Activated naive CD8-positive, alpha-beta T cell treated with anti-CD3 and anti-CD28 coated beads, Interleukin-2, amount 10 ng/mL, durations not matched to agents 7 days and 5 days (primary cell): ENCODE measurements around the gene ARHGAP12. TPM values are rescaled to one million over a fixed set of nuclear protein-coding genes. Genes with fewer than 3 reads are reported as not detected.
A peak's percentile ranks its signal among the peaks of the same experiment; 100 is the strongest.
"Not testable (repeated sequence)": the region's sequence is repeated elsewhere in the genome, so short reads cannot be mapped to it uniquely, and the experiment has no call there.

Source experiments
- ATAC-seq: fragments of 150-1000 bp; cut with Tn5 transposase; one replicate; pipeline ENCODE4 v1.10.0; 2021; ENCODE audit warnings: low read depth, moderate library complexity
- POLR2A ChIA-PET: fragments of 350-600 bp; sonication (Branson Sonifier 250); formaldehyde crosslinking; loops from one replicate; lab custom pipeline; 2021; ENCODE audit warnings: antibody characterized with exemption; lab: Charles Lee
- DNase-seq: peaks from one replicate; pipeline ENCODE4 v3.0.0; 2021
- H3K27ac Mint-ChIP-seq: one replicate; pipeline ENCODE4 v1.8.0; 2022; ENCODE audit warnings: mild to moderate bottlenecking, mixed read lengths
- H3K27me3 Mint-ChIP-seq: one replicate; pipeline ENCODE4 v1.8.0; 2022; ENCODE audit warnings: mild to moderate bottlenecking, moderate library complexity, mixed read lengths
- H3K36me3 Mint-ChIP-seq: one replicate; pipeline ENCODE4 v1.8.0; 2021; ENCODE audit warnings: mild to moderate bottlenecking, mixed read lengths
- H3K4me1 Mint-ChIP-seq: one replicate; pipeline ENCODE4 v1.8.0; 2021; ENCODE audit warnings: mixed read lengths
- H3K4me3 Mint-ChIP-seq: one replicate; pipeline ENCODE4 v1.8.0; 2022; ENCODE audit warnings: mild to moderate bottlenecking, moderate library complexity, mixed read lengths
- H3K9me3 Mint-ChIP-seq: one replicate; pipeline ENCODE4 v1.8.0; 2021; ENCODE audit warnings: mixed read lengths
- total RNA-seq, 2 experiments: library from RNA; stranded (reverse); gene quantifications; one replicate each; pipeline ENCODE4 v1.2.3, GENCODE V29; 2021

ARHGAP12 gene, protein sequence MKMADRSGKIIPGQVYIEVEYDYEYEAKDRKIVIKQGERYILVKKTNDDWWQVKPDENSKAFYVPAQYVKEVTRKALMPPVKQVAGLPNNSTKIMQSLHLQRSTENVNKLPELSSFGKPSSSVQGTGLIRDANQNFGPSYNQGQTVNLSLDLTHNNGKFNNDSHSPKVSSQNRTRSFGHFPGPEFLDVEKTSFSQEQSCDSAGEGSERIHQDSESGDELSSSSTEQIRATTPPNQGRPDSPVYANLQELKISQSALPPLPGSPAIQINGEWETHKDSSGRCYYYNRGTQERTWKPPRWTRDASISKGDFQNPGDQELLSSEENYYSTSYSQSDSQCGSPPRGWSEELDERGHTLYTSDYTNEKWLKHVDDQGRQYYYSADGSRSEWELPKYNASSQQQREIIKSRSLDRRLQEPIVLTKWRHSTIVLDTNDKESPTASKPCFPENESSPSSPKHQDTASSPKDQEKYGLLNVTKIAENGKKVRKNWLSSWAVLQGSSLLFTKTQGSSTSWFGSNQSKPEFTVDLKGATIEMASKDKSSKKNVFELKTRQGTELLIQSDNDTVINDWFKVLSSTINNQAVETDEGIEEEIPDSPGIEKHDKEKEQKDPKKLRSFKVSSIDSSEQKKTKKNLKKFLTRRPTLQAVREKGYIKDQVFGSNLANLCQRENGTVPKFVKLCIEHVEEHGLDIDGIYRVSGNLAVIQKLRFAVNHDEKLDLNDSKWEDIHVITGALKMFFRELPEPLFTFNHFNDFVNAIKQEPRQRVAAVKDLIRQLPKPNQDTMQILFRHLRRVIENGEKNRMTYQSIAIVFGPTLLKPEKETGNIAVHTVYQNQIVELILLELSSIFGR
- 10 to 100 TPM; 15.0 to 15.9 TPM for total RNA-seq

DNA sequence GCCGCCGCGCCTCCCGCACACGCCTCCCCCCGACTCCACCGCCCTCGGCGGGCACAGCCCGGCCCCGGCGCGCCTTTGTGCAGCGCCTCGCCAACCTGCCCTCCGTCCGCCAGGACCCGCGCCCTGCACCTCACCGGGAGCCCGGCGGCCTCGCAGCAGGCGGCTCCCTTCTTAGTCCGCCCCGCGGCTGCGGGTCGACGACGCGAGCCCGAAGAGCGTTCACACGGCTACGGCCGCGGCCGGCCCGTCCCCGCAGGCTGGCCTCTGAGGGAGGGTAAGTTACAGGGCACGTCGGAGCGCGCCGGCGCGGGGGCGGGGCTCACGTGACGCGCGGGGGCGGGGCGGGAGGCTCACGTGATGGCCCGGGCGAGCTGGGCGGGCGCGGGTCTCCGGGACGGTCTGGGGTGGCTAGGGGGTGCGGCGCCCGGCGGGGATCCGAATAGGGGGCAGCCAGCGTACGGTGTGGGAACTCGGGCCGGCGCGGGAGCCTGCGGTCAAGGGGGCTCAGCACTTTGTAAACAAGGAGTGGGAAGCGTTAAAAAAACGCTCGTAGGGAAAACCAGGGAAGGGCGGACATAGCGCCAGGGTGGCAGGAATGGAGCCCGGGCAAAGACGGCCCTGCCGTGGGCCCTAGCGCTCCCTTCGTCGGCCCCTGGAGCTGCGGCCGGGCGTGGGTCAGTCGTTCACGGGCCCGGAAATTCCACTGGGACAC, at the start of gene ARHGAP12:
Gene ARHGAP12, minus strand, starts transcription at position 283 of the 712 bp plus-strand sequence. CDS start 19,976 bp downstream, outside the sequence.
- Mint-ChIP-seq H3K9me3 (no peaks in the 10 kb centered on the region), H3K36me3 (no peaks in the 10 kb centered on the region), H3K4me3 (peak within 1 kb of the TSS; percentile 91), H3K27me3 (peaks cover 8% of the 10 kb centered on the region), H3K27ac (peak within 1 kb of the TSS; percentile 84), H3K4me1 (peaks cover 44% of the 10 kb centered on the region)
- ATAC-seq (peak; percentile 66), DNase-seq (peak; percentile 90)
- POLR2A ChIA-PET: interaction anchor here (2.1 kb wide), 1 partner anchor 66 kb away, joined by 6 read pairs; no protein-coding TSS in a partner anchor

- Mint-ChIP-seq H3K27ac (no peak overlapping the region), H3K4me1 (peaks cover 28% of the 10 kb centered on the region), H3K9me3 (peaks cover 5% of the 10 kb centered on the region), H3K4me3 (peak overlapping the region; percentile 59), H3K36me3 (peaks cover 2% of the 10 kb centered on the region), H3K27me3 (peaks cover 2% of the 10 kb centered on the region)
- DNase-seq (no peak), ATAC-seq (no peak)
- POLR2A ChIA-PET: no interaction called here
Observed at GRCh38 chr10:31978156-31978483, 49.5 kb upstream of the ARHGAP12 start.

- Mint-ChIP-seq H3K4me3 (peak overlapping the region; percentile 59), H3K27ac (no peak overlapping the region)
- POLR2A ChIA-PET: no interaction called here
Observed at GRCh38 chr10:31977440-31978155, 49.0 kb upstream of the ARHGAP12 start.

DNA sequence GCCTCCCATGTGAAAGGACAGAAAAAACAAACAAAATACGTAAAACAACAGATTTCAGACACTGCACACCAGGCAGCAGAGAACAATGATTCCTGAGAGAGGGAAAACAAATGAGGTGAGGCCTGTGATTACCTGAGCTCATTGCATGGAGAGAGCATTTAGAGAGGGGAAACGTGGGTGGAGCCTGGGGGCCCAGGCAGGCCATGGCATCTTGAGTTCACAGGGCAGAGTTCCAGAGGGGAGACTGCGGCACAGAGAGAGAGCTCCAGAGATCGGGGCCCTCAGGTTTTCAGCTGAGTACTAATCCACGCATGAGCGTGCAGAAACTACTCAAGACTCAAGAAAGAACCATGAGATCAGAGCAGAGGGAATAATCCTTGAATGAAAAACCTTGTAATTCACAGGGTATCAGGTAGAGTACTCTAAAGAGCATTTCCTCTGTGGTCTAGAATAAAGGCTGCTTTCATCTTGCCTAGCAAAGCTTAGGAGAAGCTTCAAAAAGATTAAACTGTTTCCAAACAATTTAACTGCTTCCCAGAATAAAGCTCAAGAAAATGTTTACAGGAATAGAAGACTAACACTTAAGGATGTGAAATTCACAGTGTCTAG, 46.6 kb upstream of the ARHGAP12 start:
- peak overlapping the region; percentile 39 for H3K27ac Mint-ChIP-seq

More at GRCh38 chr10:31977440-31978155, 49.0 kb upstream of the ARHGAP12 start:
- ATAC-seq: peak; percentile 59
- peaks cover 2% of the 10 kb centered on the region for H3K36me3 Mint-ChIP-seq
- H3K9me3 Mint-ChIP-seq: peaks cover 5% of the 10 kb centered on the region
- H3K27me3 Mint-ChIP-seq: peaks cover 2% of the 10 kb centered on the region
- no peak for DNase-seq
- H3K4me1 Mint-ChIP-seq: peaks cover 28% of the 10 kb centered on the region

GRCh38 chr10:31974434-31975124, 45.9 kb upstream of the ARHGAP12 start:
- POLR2A ChIA-PET: no interaction called here
- Mint-ChIP-seq H3K36me3 (peaks cover 2% of the 10 kb centered on the region), H3K4me3 (no peak overlapping the region), H3K4me1 (peaks cover 28% of the 10 kb centered on the region), H3K27me3 (peaks cover 1% of the 10 kb centered on the region), H3K27ac (no peak overlapping the region), H3K9me3 (no peaks in the 10 kb centered on the region)
- ATAC-seq (no peak), DNase-seq (no peak)

More for the DNA sequence above, 46.6 kb upstream of the ARHGAP12 start:
- Mint-ChIP-seq H3K9me3 (peaks cover 2% of the 10 kb centered on the region), H3K4me1 (peaks cover 28% of the 10 kb centered on the region), H3K27me3 (peaks cover 2% of the 10 kb centered on the region), H3K36me3 (peaks cover 2% of the 10 kb centered on the region), H3K4me3 (no peak overlapping the region)
- POLR2A ChIA-PET: no interaction called here
- no peak for DNase-seq
- ATAC-seq: peak; percentile 62

- Mint-ChIP-seq H3K4me3 (no peak overlapping the region), H3K27ac (no peak overlapping the region), H3K4me1 (peaks cover 22% of the 10 kb centered on the region), H3K36me3 (peaks cover 2% of the 10 kb centered on the region), H3K9me3 (no peaks in the 10 kb centered on the region), H3K27me3 (no peaks in the 10 kb centered on the region)
- ATAC-seq: no peak
- POLR2A ChIA-PET: no interaction called here
- DNase-seq: no peak
Observed at GRCh38 chr10:31972519-31973041, 43.9 kb upstream of the ARHGAP12 start.

DNA sequence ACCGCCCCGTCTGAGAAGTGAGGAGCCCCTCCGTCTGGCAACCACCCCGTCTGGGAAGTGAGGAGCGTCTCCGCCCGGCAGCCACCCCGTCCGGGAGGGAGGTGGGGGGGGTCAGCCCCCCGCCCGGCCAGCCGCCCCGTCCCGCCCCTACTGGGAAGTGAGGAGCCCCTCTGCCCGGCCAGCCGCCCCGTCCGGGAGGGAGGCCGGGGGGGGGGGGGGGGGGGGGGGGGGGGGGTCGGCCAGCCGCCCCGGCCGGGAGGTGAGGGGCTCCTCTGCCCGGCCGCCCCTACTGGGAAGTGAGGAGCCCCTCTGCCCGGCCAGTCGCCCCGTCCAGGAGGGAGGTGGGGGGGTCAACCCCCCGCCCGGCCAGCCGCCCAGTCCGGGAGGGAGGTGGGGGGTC, 41.2 kb upstream of the ARHGAP12 start:
- POLR2A ChIA-PET, H3K4me1 Mint-ChIP-seq, ATAC-seq, H3K4me3 Mint-ChIP-seq, H3K27me3 Mint-ChIP-seq, H3K27ac Mint-ChIP-seq, H3K36me3 Mint-ChIP-seq, H3K9me3 Mint-ChIP-seq, DNase-seq: not testable (repeated sequence)

DNA sequence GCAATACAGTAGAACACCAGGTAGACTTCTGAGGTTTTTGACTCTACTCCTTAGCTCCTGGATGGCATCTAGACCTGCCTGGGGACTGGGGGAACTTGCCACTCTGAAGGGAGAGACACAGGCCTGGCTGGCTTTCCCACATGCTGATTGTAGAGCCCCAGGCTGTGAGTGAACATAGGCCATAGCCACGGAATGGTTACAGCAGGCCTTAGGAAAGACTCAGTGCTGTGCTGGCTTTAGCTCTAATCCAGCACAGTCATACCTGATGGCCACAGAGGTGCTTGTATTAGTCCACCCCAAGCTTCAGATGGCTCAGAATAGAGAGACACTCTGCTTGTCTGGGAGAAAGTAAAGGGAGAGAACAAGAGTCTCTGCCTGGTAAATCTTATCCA, 35.0 kb upstream of the ARHGAP12 start:
- Mint-ChIP-seq H3K27ac (no peak overlapping the region), H3K4me3 (no peak overlapping the region), H3K9me3 (no peaks in the 10 kb centered on the region), H3K36me3 (peaks cover 3% of the 10 kb centered on the region), H3K4me1 (peaks cover 21% of the 10 kb centered on the region), H3K27me3 (no peaks in the 10 kb centered on the region)
- no peak for ATAC-seq
- no peak for DNase-seq
- POLR2A ChIA-PET: no interaction called here

GRCh38 chr10:31962826-31963588, 34.4 kb upstream of the ARHGAP12 start:
- peak overlapping the region; percentile 51 for H3K4me3 Mint-ChIP-seq
- peak overlapping the region; percentile 64 for H3K27ac Mint-ChIP-seq
- H3K9me3 Mint-ChIP-seq: no peaks in the 10 kb centered on the region
- POLR2A ChIA-PET: no interaction called here
- H3K4me1 Mint-ChIP-seq: peaks cover 21% of the 10 kb centered on the region
- DNase-seq: no peak
- no peaks in the 10 kb centered on the region for H3K27me3 Mint-ChIP-seq
- no peak for ATAC-seq
- H3K36me3 Mint-ChIP-seq: peaks cover 3% of the 10 kb centered on the region

DNA sequence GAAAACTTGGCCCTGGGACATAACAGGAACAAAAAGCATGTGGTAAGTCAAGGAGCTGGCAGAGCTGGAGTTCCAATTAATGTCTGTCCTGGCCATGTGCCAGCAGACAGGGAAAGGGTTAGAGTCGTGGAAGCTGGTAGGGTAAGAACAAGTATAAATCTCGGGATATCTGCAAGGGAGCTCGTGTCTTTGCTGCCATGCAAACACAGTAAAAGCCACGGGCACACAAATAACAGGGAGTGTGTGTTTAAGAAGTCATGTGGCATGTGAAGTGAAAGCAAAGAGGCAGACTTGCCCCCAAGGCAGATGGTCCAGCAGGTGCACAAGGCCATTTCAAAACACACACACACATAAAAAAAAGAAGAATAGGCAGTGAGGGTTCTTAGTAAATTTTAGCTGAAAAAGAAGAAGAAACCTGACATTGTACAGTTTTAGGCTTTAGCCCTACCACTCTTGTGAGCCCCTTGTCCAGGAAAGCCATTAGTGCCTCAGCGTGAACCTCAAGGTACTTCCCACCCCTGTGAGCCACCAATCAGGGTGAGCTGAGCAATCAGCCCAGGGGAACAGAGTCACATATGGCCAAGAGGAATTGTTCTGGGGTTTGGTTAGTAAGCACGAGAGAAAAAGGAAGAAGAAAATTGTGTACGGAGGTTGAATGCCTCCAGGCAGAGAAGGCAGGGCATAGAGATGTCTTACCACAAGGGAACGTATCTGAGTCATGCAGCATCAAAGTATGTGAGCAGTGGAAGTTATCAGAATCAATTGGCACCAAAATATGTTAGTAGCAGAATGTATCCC, 32.8 kb upstream of the ARHGAP12 start:
- ATAC-seq (peak; percentile 93), DNase-seq (no peak)
- Mint-ChIP-seq H3K9me3 (no peaks in the 10 kb centered on the region), H3K27me3 (no peaks in the 10 kb centered on the region), H3K4me3 (peak overlapping the region; percentile 51), H3K27ac (peak overlapping the region; percentile 79), H3K4me1 (peaks cover 21% of the 10 kb centered on the region), H3K36me3 (peaks cover 3% of the 10 kb centered on the region)
- POLR2A ChIA-PET: interaction anchor here (0.5 kb wide), 1 partner anchor 41 kb away, joined by 3 read pairs; no protein-coding TSS in a partner anchor
